H9 (cell line): ENCODE measurements around the gene OR4D2. TPM values are rescaled to one million over a fixed set of nuclear protein-coding genes. Genes with fewer than 3 reads are reported as not detected.

Experiments used
- DNase-seq: peaks from one replicate; pipeline ENCODE4 v3.0.0-alpha.2; 2017
- H2AFZ ChIP-seq: one replicate; pipeline ENCODE4 v1.6.1; 2013; ENCODE audit warnings: mild to moderate bottlenecking, low read length, control low read depth, moderate library complexity
- H2AK5ac ChIP-seq: 2 replicates; pipeline ENCODE4 v1.6.1; 2013; ENCODE audit warnings: low read length, control low read depth, mixed read lengths; ENCODE audit not compliant: insufficient read length
- H2BK120ac ChIP-seq: one replicate; pipeline ENCODE4 v1.6.1; 2013; ENCODE audit warnings: low read depth, mild to moderate bottlenecking, low read length, control low read depth, inconsistent platforms; ENCODE audit not compliant: poor library complexity, severe bottlenecking
- H2BK12ac ChIP-seq: 2 replicates; pipeline ENCODE4 v1.6.1; 2013; ENCODE audit warnings: low read length, control low read depth, mixed read lengths, low read depth; ENCODE audit not compliant: insufficient read length
- H2BK15ac ChIP-seq: 2 replicates; pipeline ENCODE4 v1.6.1; 2013; ENCODE audit warnings: low read depth, low read length, control low read depth
- H2BK20ac ChIP-seq: one replicate; pipeline ENCODE4 v1.6.1; 2013; ENCODE audit warnings: low read depth, mild to moderate bottlenecking, low read length, control low read depth, inconsistent platforms; ENCODE audit not compliant: poor library complexity, severe bottlenecking
- H2BK5ac ChIP-seq: 2 replicates; pipeline ENCODE4 v1.6.1; 2013; ENCODE audit warnings: low read length, control low read depth, mixed read lengths; ENCODE audit not compliant: insufficient read length
- H3K14ac ChIP-seq: 2 replicates; pipeline ENCODE4 v1.6.1; 2013; ENCODE audit warnings: low read length, control low read depth; ENCODE audit not compliant: insufficient read depth
- H3K18ac ChIP-seq: 2 replicates; pipeline ENCODE4 v1.6.1; 2013; ENCODE audit warnings: low read depth, mild to moderate bottlenecking, mixed read lengths, low read length, control low read depth; ENCODE audit not compliant: insufficient read length
- H3K23ac ChIP-seq: 2 replicates; pipeline ENCODE4 v1.6.1; 2013; ENCODE audit warnings: low read length, control low read depth, mixed read lengths, low read depth; ENCODE audit not compliant: insufficient read length
- H3K23me2 ChIP-seq: 2 replicates; pipeline ENCODE4 v1.6.1; 2013; ENCODE audit warnings: low read depth, mild to moderate bottlenecking, mixed read lengths, low read length, control low read depth; ENCODE audit not compliant: insufficient read length, poor library complexity, severe bottlenecking
- H3K27ac ChIP-seq: 2 replicates; pipeline ENCODE4 v1.5.1; 2013; ENCODE audit warnings: low read length, control low read depth, mixed read lengths, low read depth; ENCODE audit not compliant: insufficient read length
- H3K27me3 ChIP-seq: 2 replicates; pipeline ENCODE4 v1.6.1; 2013; ENCODE audit warnings: low read length, control low read depth, inconsistent platforms; ENCODE audit not compliant: insufficient read depth
- H3K4ac ChIP-seq: 2 replicates; pipeline ENCODE4 v1.6.1; 2013; ENCODE audit warnings: low read depth, mild to moderate bottlenecking, control low read depth, inconsistent platforms, low read length, moderate library complexity
- H3K4me1 ChIP-seq: 2 replicates; pipeline ENCODE4 v1.6.1; 2013; ENCODE audit warnings: low read length, control low read depth, inconsistent platforms; ENCODE audit not compliant: insufficient read depth
- H3K4me2 ChIP-seq: 2 replicates; pipeline ENCODE4 v1.6.1; 2013; ENCODE audit warnings: low read length, control low read depth, mixed read lengths; ENCODE audit not compliant: insufficient read length, insufficient read depth
- H3K56ac ChIP-seq: 2 replicates; pipeline ENCODE4 v1.6.1; 2013; ENCODE audit warnings: low read depth, mild to moderate bottlenecking, mixed read lengths, low read length, control low read depth; ENCODE audit not compliant: insufficient read length
- H3K79me1 ChIP-seq: 2 replicates; pipeline ENCODE4 v1.6.1; 2013; ENCODE audit warnings: low read depth, mild to moderate bottlenecking, moderate library complexity, low read length, control low read depth, inconsistent platforms; ENCODE audit not compliant: insufficient read depth, poor library complexity, severe bottlenecking
- H3K79me2 ChIP-seq: 2 replicates; pipeline ENCODE4 v1.6.1; 2013; ENCODE audit warnings: low read length, control low read depth, inconsistent platforms; ENCODE audit not compliant: insufficient read depth
- H3K9ac ChIP-seq: 2 replicates; pipeline ENCODE4 v1.6.1; 2013; ENCODE audit warnings: low read length, control low read depth, mixed read lengths; ENCODE audit not compliant: insufficient read length; ENCODE audit errors: extremely low read depth
- H3K9me3 ChIP-seq: one replicate; pipeline ENCODE4 v1.6.1; 2013; ENCODE audit warnings: low read depth, low read length, inconsistent platforms; ENCODE audit not compliant: control insufficient read depth
- H3T11ph ChIP-seq: one replicate; pipeline ENCODE4 v1.6.1; 2013; ENCODE audit warnings: mild to moderate bottlenecking, low read length, control low read depth, inconsistent platforms
- H4K20me1 ChIP-seq: one replicate; pipeline ENCODE4 v1.6.1; 2013; ENCODE audit not compliant: control insufficient read depth, insufficient read length, insufficient read depth
- H4K5ac ChIP-seq: 2 replicates; pipeline ENCODE4 v1.6.1; 2013; ENCODE audit warnings: low read depth, mild to moderate bottlenecking, mixed read lengths, low read length, control low read depth; ENCODE audit not compliant: insufficient read length
- H4K8ac ChIP-seq: replicated peaks from 2 replicates; pipeline ENCODE4 v1.6.1; 2013; ENCODE audit warnings: low read length, control low read depth, mixed read lengths, low read depth; ENCODE audit not compliant: insufficient read length
- H4K91ac ChIP-seq: 2 replicates; pipeline ENCODE4 v1.6.1; 2013; ENCODE audit warnings: low read depth, mild to moderate bottlenecking, moderate library complexity, mixed read lengths, low read length, control low read depth; ENCODE audit not compliant: insufficient read length
- H3K27ac Mint-ChIP-seq, 3 experiments: 2 replicates in 2 of 3; 3 replicates in 1 of 3; pipeline ENCODE4 v1.8.0; 2020 to 2021; ENCODE audit warnings: mixed read lengths in 3 of 3, mild to moderate bottlenecking in 1 of 3, moderate library complexity in 1 of 3
- H3K27me3 Mint-ChIP-seq: 2 replicates; pipeline ENCODE4 v1.8.0; 2021; ENCODE audit warnings: low read depth, mild to moderate bottlenecking, moderate library complexity, mixed read lengths
- H3K36me3 Mint-ChIP-seq, 3 experiments: 2 replicates in 2 of 3; 3 replicates in 1 of 3; pipeline ENCODE4 v1.8.0; 2020 to 2021; ENCODE audit warnings: low read depth in 3 of 3, mixed read lengths in 3 of 3; ENCODE audit not compliant: insufficient read depth in 1 of 3
- H3K4me1 Mint-ChIP-seq, 2 experiments: 2 replicates each; pipeline ENCODE4 v1.8.0; 2020; ENCODE audit warnings: mixed read lengths in 2 of 2
- H3K4me3 Mint-ChIP-seq, 2 experiments: 2 replicates in 1 of 2; 3 replicates in 1 of 2; pipeline ENCODE4 v1.8.0; 2020 to 2021; ENCODE audit warnings: mild to moderate bottlenecking in 2 of 2, mixed read lengths in 2 of 2, moderate library complexity in 1 of 2
- H3K9me3 Mint-ChIP-seq, 2 experiments: 2 replicates in 1 of 2; 3 replicates in 1 of 2; pipeline ENCODE4 v1.8.0; 2020; ENCODE audit warnings: mild to moderate bottlenecking in 2 of 2, mixed read lengths in 2 of 2, moderate library complexity in 1 of 2
- WGBS: extraction: QIAGEN DNeasy Blood & Tissue Kit; methylation state at CpG from one replicate; pipeline ENCODE4 v1.1.7; 2013; ENCODE audit warnings: missing lambda C conversion rate, low lambda C conversion rate, mixed read lengths; ENCODE audit not compliant: insufficient read length; ENCODE audit errors: extremely low coverage; 5-methylcytosine and 5-hydroxymethylcytosine counted together
- total RNA-seq: library from RNA; stranded (reverse); gene quantifications from 2 replicates; pipeline ENCODE4 v1.2.1, GENCODE V29; 2021
- TF ChIP-seq, protein P1 (sequence below): fragments of 200-600 bp; sonication (generic); conservative IDR thresholded peaks from 3 replicates; pipeline ENCODE4 v1.8.0; 2021; ENCODE audit warnings: antibody characterized with exemption, mild to moderate bottlenecking

The OR4D2 gene
- total RNA-seq, 1 experiment from 2014 or later: not detected

DNA sequence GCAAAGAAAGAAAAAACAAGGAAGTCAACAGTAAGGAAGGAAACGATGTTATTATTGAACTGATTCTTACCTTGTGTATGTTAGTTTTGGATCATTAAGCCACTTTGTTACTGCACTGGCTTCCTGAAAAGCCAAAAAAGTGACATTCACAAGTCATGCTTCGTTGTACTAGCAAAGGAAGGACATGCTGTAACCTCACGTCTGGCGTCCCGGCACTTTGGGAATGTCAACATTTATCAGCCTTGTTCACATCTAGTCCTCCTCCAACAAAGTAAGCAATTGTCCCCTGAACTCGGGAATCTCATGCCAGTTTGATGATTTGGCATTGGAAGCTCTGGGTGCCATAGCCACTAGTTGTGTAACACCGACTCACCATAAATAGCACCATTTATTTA lies 53.0 kb downstream of the OR4D2 start:
- Histone ChIP-seq H3K79me2 (no peaks in the 10 kb centered on the region), H2BK20ac (no peak overlapping the region), H3K79me1 (no peaks in the 10 kb centered on the region), H4K5ac (no peak overlapping the region), H4K20me1 (no peaks in the 10 kb centered on the region), H3K9me3 (no peaks in the 10 kb centered on the region), H2BK5ac (no peak overlapping the region), H2AK5ac (no peak overlapping the region), H3K23me2 (peaks cover 7% of the 10 kb centered on the region), H2BK15ac (no peak overlapping the region), H3K23ac (no peak overlapping the region), H2AFZ (no peak overlapping the region), H3T11ph (no peak overlapping the region), H4K8ac (no peak overlapping the region), H3K27me3 (no peaks in the 10 kb centered on the region), H4K91ac (no peak overlapping the region), H3K4ac (no peak overlapping the region), H3K9ac (no peak overlapping the region), H3K4me2 (peak overlapping the region; percentile 94), H3K56ac (no peak overlapping the region), H3K4me1 (no peaks in the 10 kb centered on the region; the same call in 1 of the 2 replicates), H3K18ac (no peak overlapping the region), H3K27ac (no peak overlapping the region), H3K14ac (no peak overlapping the region), H2BK120ac (no peak overlapping the region), H2BK12ac (no peak overlapping the region)
- Mint-ChIP-seq H3K4me3 (peak overlapping the region; percentile 94 to 97), H3K36me3 (peaks cover 0 to 16% (median 11%) of the 10 kb centered on the region in 3 experiments; a peak in 4 of 7 replicates), H3K27ac (no peak overlapping the region), H3K27me3 (peaks cover 12% of the 10 kb centered on the region; the same call in 1 of the 2 replicates), H3K4me1 (peaks cover 9 to 13% of the 10 kb centered on the region in 2 experiments), H3K9me3 (no peaks in the 10 kb centered on the region; a peak in 2 of 5 replicates)
- no CpG with 5 or more reads among the region's 7 CpGs for WGBS
- DNase-seq: no peak
- TF ChIP-seq, protein P1, sequence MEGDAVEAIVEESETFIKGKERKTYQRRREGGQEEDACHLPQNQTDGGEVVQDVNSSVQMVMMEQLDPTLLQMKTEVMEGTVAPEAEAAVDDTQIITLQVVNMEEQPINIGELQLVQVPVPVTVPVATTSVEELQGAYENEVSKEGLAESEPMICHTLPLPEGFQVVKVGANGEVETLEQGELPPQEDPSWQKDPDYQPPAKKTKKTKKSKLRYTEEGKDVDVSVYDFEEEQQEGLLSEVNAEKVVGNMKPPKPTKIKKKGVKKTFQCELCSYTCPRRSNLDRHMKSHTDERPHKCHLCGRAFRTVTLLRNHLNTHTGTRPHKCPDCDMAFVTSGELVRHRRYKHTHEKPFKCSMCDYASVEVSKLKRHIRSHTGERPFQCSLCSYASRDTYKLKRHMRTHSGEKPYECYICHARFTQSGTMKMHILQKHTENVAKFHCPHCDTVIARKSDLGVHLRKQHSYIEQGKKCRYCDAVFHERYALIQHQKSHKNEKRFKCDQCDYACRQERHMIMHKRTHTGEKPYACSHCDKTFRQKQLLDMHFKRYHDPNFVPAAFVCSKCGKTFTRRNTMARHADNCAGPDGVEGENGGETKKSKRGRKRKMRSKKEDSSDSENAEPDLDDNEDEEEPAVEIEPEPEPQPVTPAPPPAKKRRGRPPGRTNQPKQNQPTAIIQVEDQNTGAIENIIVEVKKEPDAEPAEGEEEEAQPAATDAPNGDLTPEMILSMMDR: no peak

Other genes starting within 250 kb of the OR4D2 start
- gene CUEDC1, start 211.6 kb upstream of the OR4D2 start, total RNA-seq: 6.5 and 7.3 TPM in 2 replicates
- gene VEZF1, start 178.7 kb upstream of the OR4D2 start, total RNA-seq: 57.7 and 58.1 TPM in 2 replicates
- gene SRSF1, start 159.7 kb upstream of the OR4D2 start, total RNA-seq: 462 and 470 TPM in 2 replicates
- 38.7 and 39.3 TPM in 2 replicates for gene DYNLL2, start 83.6 kb upstream of the OR4D2 start, total RNA-seq
- gene OR4D1, start 18.6 kb upstream of the OR4D2 start, total RNA-seq: 0.11 and 0.15 TPM in 2 replicates
- gene EPX, start 25.7 kb downstream of the OR4D2 start, total RNA-seq: not detected in 2 replicates
- gene MKS1, start 52.3 kb downstream of the OR4D2 start, total RNA-seq: 21.3 and 24.8 TPM in 2 replicates
- gene LPO, start 71.6 kb downstream of the OR4D2 start, total RNA-seq: 0.11 and 0.17 TPM in 2 replicates
- not detected in 2 replicates for gene MPO, start 114.0 kb downstream of the OR4D2 start, total RNA-seq
- 17.3 and 19.0 TPM in 2 replicates for gene TSPOAP1, start 161.8 kb downstream of the OR4D2 start, total RNA-seq
- 107 and 109 TPM in 2 replicates for gene SUPT4H1, start 185.2 kb downstream of the OR4D2 start, total RNA-seq